ENCODE results near the gene TP73.
"Not testable (repeated sequence)": the region's sequence is repeated elsewhere in the genome, so short reads cannot be mapped to it uniquely, and the experiment has no call there.

The TP73 gene

GRCh38 chr1:3618881-3619671, 33.2 kb upstream of the TP73 start:
- peak; percentile 70 to 78 for DNase-seq

DNA sequence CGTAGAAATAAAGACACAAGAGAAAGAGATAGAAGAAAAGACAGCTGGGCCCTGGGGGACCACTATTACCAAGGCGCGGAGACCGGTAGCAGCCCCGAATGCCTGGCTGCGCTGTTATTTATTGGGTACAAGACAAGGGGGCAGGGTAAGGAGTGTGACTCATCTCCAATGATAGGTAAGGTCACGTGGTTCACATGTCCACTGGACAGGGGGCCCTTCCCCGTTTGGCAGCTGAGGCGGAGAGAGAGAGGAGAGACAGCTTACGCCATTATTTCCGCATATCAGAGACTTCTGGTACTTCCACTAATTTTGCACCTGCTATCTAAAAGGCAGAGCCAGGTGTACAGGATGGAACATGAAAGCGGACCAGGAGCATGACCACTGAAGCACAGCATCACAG, 31.6 kb upstream of the TP73 start:
- DNase-seq, result no peak

DNA sequence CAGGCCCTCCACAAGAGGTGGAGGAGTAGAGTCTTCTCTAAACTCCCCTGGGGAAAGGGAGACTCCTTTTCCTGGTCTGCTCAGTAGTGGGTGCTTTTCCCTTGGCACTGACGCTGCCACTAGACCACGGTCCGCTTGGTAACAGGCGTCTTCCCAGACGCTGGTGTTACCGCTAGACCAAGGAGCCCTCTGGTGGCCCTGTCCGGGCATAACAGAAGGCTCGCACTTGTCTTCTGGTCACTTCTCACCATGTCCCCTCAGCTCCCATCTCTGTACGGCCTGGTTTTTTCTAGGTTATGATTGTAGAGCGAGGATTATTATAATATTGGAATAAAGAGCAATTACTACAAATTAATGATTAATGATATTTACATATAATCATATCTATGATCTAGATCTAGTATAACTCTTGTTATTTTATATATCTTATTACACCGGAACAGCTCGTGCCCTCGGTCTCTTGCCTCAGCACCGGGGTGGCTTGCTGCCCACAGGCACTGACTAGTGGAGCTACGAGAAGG, 31.1 kb upstream of the TP73 start:
- peak in 1 of 2 donors; percentile 9 for DNase-seq

DNA sequence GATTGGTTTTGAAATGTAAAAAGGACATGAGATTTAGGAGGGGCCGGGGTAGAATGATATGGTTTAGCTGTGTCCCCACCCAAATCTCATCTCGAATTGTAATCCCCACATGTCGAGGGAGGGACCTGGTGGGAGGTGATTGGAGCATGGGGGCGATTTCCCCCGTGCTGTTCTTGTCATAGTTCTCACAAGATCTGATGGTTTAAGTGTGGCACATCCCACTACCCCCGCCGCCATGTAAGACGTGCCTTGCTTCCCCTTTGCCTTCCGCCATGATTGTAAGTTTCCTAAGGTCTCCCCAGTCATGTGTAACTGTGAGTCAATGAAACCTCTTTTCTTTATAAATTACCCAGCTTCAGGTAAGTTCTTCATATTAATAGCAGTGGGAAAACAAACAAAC, 30.2 kb upstream of the TP73 start:
- DNase-seq, result not testable (repeated sequence)

DNA sequence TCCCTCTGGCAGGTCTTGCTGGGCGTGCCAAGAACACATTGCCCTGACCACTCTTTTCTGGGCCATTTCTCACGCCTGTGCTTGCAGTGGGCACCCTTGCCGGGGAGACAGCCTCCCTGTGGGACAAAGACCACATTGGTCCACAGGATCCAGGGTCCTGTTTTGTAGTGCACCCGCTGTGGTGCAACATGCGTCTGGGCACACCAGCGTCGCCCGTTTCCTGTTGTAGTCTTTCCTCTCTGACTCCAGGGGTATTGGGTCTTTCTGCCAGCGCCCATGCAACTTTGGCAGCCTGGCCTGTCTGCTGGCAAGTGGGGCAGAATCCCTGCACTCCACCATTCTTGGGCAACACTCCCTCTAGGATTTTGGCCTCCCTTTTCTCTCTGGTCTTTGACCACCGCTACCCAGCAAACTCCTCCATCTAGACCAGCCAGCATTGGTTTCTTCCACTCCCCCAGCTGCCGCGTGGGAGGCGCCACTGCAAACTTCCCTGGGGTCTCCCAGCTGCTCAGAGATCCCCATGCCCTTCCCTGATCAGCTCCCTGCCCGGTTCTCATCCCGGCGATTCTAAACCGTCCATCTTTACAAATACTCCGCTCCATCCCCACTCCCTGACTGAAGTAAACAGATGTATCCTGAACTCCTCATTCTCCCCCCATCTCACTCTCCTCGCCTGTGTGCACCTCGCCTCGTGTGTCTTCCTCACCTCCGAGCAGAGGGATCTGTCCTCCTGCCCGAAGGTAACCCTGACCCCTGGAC, 28.7 kb upstream of the TP73 start:
- DNase-seq, result no peak

DNA sequence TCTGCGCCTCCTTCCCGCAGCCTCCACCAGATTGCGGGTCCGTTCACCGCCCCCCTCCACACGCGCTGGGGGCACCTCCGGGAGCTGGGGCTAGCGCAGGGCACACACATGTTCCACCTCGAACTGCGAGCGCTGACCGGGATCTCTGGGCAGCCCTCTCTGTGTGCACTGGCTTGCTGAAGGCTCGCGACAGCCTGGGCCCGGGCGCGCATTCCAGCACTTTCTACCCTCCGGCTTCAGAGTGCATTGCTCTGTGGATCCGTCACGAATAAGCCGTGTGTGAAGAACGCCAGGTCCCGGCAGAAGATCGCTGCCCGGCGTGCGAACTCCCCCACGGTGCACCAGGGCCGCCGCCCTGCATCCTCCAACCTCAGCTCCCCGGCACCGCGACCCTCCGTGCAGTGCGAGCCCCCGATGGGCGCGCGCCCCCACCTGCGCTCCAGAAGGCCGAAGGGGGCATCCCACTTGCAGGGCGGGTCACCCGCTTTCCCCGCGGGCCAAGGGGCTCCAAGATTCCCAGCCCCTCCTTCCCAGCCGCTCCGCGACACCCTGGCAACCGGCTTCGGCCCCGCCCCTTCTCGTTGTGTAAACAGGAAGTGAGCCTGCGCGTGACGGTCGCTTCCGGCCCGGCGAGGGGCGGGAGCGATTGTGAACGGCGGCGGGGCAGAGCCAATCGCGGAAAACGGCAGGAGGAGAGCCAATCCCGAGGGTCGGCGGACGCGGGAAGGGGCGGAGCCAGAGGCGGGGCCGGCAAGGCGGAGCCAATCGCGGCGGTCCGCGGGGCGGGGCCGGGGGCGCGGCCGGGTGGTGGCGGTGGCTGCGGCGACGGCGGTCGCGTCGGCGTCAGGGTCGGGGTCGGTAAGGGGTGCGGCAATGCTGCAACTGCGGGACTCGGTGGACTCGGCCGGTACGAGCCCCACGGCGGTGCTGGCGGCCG, 27.8 kb upstream of the TP73 start, which contains the start of gene TPRG1L:
TPRG1L (plus strand) TSS at position 816 of the 937 bp plus-strand sequence; CDS start at position 874, 58 bp downstream.
- DNase-seq, result peak; percentile 97 to 98

DNA sequence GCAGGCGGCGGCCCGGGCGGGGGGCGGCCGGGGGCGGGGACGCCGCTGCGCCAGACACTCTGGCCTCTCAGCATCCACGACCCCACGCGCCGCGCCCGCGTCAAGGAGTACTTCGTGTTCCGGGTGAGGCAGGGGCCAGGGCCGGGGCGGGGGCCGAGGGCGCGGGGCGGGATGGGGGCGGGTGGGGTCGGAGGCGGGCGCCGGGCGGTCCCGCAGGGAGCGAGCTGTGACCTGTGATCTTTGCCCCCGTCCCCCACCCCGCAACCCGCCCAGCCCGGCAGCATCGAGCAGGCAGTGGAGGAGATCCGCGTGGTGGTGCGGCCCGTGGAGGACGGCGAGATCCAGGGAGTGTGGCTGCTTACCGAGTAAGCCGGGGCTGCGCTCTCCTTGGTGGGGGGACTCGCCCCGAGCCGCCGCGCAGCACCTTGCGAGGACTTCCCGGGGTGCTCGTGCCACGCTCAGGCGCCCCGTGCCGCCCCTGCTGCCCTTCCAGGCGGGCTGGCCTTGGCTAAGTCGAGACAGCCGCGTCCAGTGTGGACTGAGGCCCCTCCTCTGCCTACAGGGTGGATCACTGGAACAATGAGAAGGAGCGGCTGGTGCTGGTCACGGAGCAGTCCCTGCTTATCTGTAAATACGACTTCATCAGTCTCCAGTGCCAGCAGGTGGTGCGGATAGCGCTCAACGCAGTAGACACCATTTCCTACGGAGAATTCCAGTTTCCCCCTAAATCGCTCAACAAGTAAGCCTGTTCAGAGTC, 27.0 kb upstream of the TP73 start:
- DNase-seq, result peak in 1 of 2 donors; percentile 22

DNA sequence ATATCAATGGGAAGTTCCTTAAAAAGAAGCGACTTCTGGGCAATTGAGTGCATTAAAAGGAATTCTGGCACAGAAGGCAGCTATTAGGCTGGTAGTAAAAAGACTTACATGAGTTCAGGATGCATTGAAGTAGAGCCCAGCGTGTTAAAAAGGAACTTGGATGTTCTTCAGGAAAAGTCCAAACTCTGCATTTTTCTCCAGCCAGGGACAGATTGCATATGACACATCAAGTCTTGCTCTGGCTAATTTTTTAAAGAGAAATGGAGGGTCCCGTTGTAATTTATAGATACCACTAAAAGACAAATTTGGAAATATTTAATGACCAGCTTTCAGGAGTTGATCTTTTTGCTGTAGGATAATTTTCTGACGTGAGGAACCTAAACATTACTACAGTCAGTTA, 26.3 kb upstream of the TP73 start:
- DNase-seq, result no peak

DNA sequence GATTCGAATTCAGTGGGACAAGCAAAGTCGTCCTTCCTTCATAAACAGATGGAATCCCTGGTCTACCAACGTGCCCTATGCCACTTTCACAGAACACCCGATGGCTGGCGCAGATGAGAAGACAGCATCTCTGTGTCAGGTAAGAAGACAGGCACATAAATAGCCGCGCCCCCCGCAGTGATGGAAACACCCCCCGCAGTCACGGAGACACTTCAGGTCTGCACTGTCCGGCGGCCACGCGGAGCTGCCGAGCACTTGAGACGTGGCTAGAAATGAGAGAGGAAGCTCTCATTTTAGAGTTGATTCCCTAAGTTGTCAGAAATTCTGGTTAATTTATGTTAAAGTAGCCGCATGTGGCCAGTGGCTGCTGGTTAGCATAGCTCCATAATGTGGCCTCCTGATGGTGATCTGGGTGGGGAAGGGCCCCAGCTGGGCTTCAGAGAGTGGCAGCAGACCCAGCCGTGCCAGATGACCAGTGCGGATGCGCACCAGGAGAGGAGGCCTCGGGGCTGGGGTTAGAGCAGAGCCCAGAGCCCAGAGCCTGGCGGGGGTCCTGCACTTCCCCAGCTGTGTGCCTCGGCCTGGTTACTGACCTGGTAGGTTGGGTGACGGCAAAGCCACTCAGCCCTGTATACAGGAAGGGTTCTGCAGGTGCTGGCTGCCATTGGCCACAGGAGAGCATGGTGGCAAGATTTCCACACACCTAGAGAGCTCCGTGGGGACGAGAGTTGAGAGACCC, 24.6 kb upstream of the TP73 start:
- no peak for DNase-seq

- DNase-seq, result no peak
Measured at GRCh38 chr1:3628445-3628844, 23.9 kb upstream of the TP73 start.

GRCh38 chr1:3629561-3630160, 22.7 kb upstream of the TP73 start:
- no peak for DNase-seq

- no peak for DNase-seq
Measured at GRCh38 chr1:3630161-3630611, 22.1 kb upstream of the TP73 start.

- DNase-seq, result no peak
Measured at GRCh38 chr1:3630914-3631313, 21.4 kb upstream of the TP73 start.

DNA sequence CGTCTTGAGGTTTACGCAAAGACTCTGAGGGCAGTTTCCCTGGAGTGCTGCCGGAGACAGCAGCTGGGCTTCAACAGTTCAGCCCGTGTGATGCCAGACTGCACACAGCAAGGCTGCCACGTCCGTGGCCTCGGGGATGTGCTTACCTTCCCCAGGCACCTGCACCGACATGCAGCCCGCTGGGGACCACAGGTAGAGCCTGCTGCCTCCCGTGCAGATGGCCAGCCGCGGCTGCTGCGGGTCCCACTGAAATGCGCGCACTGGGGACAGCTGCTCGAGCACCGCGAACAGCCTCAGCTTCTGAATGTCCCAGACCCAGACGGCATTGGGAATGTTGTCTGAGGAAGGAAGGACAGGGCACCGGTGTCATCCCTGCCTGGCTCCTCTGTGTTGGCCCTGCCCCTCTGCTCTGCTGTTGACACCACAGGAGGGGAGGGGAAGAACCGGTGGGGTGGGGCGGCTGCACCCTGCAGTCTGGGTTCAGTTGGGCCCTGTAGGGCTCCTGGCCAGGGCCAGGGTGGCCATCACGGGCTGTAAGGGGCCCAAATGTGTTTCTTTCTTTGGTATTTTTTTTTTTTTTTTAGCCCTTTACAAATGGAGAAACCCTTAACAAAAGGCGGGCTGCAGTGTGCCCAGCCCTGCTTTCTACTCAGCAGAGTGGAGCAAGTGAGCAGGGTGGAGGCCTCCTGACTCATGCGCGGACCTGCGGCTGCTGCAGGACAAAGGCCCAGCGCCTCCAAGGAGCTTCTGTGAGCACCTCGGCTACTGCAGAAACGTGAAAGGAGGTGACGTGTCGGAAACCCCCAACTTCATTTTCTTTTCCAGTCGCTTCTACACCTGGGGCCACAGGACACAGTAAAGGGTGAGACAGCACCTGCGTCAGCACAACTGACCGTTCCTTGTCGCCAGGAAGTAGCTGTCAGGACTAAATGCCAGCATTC, 20.7 kb upstream of the TP73 start:
- DNase-seq, result no peak

DNA sequence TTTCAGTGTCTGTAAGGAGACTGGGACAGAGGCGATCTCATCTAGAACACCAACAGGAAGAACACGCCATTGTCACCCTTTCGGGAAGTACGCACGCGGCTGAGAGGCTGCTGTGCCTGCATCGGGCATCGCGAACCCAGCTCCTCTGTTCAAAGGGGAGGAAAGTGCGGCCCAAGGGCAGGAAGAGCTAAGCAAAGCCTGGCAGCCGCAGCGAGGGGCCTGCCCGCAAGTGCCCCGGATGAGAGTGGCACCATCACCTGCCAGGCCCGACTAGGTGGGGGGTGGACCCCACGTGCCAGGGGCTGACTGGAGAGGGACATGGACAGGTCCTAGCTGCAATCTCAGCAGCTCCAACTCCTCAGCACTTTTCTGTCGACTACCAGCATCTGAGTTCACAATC, 20.0 kb upstream of the TP73 start:
- DNase-seq, result no peak

- DNase-seq, result no peak
Measured at GRCh38 chr1:3632716-3633343, 19.5 kb upstream of the TP73 start.

DNA sequence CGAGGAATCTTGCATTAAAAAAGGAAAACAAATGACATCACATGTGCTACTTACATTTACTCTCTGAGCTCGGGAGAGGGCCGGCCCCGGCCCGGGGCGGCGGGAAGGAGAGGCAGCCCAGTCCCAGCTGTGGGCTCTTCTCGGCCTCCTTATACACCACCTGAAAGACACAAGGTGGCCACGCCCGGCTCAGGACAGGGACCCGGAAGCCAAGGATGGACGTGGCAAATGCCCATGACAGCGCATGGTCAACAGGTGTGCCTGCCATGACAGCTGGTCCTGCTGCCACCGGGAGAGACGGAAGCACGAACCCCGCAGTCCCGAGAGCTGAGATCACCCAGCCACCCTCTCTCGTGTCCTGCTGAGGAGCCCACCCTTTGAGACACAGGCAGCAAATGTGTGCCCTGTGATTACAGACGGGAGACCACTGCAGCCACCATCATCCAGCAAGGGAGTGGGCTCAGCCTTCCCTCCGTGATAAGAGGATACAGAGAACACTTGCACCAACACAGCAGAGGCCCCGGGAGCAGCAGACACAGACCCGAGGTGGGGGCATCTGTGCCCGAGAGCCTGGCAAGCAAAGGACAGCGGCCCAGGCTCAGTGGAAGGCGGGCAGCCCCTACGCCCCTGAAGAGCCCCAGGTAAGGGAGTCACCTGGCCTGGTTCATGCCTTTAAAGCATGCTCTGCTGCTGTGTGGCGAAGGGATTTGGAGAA, 18.8 kb upstream of the TP73 start:
- DNase-seq, result no peak

GRCh38 chr1:3634059-3634800, 18.1 kb upstream of the TP73 start:
- no peak for DNase-seq

All from activated CD4-positive, alpha-beta T cell treated with anti-CD3 and anti-CD28 coated beads for 4 hours (primary cell).